ENCODE data around the gene CCDC69.

DNA sequence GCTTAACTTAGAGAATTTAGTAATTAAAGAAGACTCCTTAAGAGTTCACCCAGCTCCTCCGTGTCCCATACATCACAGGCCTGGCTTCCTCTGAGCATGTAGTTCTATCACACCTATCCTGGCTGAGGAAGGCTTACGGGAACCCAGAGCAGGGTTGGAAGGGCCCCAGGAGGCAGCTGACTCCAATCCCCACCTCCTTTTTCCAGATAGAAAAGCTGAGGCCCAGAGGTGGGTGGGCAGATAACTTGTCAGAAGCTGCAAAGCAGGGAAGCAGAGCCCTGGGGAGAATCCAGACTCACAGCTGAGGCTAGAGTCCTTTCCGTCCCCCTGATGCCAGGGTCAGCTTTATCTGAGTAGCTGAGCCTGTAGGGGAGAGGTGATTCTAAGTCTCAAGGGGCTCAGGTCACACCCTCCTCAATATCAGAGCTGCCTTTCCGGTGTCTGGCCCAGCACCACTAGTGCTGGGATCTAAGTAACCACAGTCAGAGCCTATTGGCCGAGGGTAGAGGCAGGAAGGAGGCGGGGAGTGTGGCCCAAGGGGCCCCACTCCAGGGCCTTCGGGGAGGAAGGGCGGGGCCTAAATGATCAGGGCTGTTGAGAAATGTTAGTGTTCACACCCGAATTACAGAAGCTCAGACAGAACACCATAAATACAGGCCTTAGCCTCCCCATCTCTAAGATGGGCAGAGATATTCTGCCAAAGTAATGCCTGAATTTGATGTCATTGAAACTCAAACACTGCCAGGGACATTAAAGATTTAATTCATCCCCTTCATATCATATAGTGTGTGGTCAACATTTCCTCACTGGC, 9.9 kb downstream of the CCDC69 start:
- no peak for TF ChIP-seq POLR2A (IDR thresholded peaks at IDR 0.05)
- TF ChIP-seq, protein P1, sequence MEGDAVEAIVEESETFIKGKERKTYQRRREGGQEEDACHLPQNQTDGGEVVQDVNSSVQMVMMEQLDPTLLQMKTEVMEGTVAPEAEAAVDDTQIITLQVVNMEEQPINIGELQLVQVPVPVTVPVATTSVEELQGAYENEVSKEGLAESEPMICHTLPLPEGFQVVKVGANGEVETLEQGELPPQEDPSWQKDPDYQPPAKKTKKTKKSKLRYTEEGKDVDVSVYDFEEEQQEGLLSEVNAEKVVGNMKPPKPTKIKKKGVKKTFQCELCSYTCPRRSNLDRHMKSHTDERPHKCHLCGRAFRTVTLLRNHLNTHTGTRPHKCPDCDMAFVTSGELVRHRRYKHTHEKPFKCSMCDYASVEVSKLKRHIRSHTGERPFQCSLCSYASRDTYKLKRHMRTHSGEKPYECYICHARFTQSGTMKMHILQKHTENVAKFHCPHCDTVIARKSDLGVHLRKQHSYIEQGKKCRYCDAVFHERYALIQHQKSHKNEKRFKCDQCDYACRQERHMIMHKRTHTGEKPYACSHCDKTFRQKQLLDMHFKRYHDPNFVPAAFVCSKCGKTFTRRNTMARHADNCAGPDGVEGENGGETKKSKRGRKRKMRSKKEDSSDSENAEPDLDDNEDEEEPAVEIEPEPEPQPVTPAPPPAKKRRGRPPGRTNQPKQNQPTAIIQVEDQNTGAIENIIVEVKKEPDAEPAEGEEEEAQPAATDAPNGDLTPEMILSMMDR (IDR thresholded peaks at IDR 0.05) = no peak

Measured in body of pancreas (tissue), 4 donors.